HG03442 (cell line): ENCODE results near the gene GRPEL1.

ENCODE experiments used
- ATAC-seq: cut with Tn5 transposase; IDR thresholded peaks from one replicate; pipeline ENCODE4 v1.9.1; 2021; ENCODE audit warnings: mild to moderate bottlenecking, moderate library complexity; ENCODE audit not compliant: unreplicated experiment

The GRPEL1 gene

DNA sequence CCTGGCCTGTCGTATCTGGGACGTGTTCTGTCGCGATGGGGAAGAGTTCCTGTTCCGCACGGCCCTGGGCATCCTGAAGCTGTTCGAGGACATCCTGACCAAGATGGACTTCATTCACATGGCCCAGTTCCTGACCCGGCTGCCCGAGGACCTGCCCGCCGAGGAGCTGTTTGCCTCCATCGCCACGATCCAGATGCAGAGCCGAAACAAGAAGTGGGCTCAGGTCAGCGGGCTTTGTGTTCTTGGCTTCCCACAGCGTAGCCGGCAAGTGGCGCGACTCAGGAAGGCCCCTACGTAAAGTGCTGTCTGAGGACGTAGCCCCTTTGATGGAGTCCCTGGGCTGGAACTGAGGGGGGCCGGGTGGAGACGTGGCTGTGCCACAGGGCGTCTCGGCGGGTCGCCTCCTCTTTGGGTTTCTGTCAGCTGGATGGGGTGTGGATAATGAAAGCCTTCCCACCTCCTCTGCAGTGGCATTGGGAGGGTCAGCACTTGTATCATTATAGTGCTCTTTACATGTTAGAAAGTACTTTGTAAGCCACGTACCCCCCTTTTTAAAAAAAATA is 42.7 kb downstream of the GRPEL1 start:
- no peak for ATAC-seq

DNA sequence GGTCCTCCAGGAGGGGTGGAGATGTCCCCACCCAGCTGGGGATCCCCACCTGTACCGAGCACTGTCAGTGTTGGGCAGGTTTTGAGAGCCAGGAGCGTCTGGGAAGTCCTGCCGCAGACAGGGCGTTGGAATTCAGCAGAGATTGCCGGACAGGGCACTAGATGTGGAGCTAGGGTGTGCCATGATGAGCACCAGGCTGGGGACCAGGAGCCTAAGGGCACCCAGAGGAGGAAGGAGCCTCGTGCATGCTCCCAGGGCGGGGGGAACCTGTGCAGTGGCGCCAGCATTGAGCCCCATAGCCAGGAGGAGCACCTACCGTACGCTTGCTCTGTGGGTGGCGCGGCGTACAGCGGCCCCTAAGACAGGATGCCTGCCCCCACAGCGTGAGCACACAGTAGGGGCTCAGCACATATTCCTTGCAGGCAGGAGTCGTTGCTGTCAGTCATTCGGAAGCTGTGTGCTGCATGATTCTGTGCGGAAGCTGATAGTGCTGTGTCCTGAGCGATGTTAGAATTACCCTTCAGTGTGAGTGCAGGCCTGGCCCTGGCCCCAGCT is 43.5 kb downstream of the GRPEL1 start:
- ATAC-seq: no peak

DNA sequence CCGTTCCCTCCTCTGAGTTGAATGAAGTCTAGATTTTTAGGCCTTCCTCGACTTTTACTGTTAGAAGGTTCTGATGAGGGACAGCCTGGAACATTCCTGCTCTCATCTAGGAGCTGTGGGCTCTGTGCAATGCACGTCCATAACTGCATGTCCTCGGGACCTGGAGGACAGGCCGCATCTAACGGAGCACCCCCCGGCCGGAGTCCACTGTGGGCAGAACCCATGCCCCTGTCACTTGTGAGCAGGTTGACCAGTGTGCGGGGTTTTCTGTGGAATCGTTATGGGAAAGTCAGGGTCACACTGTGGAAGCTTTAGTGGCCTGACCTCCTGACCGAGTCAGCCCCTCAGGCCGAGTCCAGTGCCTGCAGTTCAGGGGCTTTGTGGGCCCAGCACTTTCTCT is 44.0 kb downstream of the GRPEL1 start:
- no peak for ATAC-seq

DNA sequence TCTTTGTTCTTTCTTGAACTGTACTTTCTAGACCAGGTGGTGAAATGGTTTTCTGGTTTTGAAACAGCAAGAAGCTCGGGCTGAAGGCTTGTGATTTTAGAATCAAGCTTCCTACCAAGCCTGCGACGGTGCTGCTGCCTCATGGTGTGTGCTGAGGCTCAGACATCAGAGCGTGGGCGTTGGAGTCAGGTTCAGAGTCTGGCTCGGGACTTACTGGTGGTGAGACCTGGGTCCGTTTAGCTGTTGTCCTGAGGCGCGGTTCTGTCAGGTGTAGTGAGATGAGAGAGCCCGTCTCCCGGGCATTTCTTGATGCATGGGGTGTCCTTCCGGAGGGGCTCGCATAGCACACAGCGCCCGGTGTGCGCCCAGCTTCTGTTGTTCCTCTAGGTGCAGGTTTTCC is 44.4 kb downstream of the GRPEL1 start:
- no peak for ATAC-seq

DNA sequence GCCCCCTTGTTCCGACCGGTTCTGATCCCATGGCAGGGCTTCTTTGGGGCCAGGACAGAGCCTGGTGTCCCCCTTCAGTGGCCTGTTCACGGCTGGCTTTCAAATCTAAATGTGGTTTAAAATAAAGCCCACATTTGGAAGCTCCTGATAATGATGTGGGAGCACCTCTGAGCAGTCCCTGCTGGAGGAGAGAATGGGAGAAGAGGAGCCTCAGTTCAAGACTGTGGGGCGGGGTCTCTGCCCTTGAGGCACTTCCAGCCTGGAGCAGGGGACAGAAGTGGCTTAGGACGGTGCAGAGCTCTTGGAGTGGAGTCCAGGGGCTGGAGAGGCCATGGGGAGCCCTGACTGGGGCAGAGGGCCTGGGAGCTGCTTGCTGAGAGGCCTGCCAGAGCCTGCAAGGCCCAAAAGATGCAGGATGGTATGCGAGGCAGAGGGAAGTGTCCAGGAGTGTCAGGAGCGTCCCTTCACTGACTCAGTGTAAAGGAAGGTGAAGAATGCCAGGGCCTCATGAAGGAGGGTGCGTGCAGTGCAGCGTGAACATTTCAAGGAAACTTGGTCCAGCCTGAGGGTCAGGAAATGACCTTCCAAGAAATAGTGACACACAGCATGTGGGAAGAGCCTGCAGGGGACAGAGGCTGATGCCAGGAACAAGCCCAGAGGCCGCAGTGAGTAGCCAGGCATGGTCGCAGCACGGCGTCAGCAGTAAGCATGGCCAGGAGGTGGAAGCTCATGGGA is 45.8 kb downstream of the GRPEL1 start:
- no peak for ATAC-seq

- no peak for ATAC-seq
Observed at GRCh38 chr4:7021355-7021754, 46.5 kb downstream of the GRPEL1 start.

DNA sequence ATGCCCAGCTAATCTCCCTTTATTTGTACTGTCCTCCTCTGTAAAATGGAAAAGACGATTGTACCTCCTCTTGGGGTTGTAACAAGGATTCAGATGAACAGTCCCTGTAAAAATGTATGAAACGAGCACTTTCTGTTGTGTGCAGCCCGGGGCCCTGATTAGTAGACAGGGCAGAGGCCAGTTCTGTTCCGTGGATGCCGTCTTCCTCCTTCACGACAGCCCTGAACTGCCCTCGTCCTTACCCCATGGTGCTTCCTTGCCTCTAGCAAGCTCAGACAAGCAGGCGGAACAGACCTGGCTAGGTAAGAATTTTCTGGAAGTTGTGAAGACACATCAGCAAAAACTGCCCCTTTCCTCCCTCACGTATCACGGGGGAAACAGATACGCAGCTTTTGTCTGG is 47.0 kb downstream of the GRPEL1 start:
- no peak for ATAC-seq

GRCh38 chr4:7020290-7020689 is 47.6 kb downstream of the GRPEL1 start:
- ATAC-seq: no peak

DNA sequence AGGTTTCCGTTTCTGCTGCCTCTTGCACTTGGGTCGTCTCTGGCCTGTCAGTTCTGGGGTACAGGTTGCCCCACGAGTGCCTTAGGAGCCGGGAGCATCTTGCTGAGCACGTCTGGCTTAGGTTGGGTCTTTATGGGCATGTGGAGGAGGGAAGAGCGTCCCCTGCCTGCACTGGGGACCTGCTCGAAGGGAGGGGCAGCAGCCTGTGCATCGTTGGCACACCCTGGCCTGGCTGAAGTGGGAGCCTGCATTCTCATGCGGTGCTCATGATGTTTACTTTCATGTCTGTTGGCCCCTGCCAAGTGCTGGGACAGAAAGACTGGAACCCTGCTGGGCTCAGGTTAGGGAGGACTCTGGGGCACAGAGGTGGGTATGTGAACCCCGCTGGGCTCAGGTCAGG is 48.5 kb downstream of the GRPEL1 start:
- no peak for ATAC-seq

DNA sequence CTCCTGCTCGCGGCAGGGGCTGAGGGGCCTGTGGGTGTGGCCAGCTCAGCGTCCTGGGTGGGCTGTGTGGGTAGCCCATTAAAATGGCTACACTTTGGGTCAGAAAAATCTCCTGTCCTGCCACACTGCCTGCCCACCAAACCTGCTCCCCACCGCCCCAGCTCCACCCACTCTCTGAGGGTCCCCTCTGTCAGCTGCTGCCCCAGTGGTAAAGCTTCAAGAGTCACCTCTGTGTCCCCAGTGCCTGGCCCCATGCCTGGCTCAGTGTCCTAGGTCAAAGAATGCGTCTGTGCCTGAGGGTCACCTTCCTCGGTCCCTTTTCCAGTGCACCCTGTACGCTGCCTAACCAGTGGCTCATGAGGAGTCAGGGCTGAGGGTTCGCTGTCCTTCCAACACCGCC is 49.6 kb downstream of the GRPEL1 start:
- ATAC-seq: no peak

DNA sequence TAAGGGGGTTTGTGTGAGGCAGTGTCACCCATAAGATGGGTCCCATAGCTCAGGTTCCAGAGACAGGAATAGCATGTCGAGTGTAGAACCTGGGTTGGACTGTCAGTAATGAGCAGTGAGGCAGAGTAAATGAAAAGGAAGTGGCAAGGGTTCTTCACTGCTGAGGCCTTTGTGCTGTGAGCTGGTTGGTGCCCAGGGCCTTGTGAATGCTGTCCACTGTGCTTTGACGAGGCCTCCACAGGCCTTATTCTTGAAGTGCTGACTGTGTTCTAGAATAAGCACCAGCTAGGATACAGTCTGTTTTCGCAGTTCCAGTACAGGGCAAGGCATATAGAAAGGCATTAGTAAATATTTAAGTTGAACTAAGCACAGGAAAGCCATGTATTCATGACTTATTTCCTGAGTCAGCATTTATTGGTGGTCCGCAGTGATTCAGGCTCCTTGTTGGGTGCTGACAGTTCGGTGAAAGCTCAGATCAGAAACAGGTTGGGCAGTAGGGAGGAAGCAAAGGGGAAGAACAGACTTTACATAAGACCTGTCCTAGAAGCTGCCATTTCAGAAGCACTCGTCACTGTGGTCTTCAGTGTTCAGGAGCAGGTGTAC is 50.3 kb downstream of the GRPEL1 start:
- ATAC-seq: no peak

DNA sequence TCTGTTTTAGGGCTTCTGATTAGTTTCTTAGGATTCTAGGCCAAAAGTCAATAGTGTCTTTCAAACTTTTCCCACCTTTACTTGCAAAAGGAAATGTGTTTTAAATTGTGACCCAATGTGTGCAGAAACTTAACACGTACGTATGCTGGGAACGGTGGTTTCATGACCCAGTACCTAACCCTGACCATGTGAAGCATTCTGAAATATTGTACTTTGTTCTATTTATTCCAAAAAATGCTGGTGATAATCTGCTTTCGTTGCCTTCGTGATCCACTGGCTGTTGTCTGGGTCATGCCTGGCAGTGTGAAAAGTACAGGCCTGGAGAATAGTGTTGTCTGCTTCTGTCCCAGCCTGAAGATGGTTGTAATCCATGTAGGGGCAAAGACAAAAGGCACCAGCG is 51.4 kb downstream of the GRPEL1 start:
- no peak for ATAC-seq

GRCh38 chr4:7016086-7016485 is 51.8 kb downstream of the GRPEL1 start:
- ATAC-seq: no peak

- no peak for ATAC-seq
Observed at GRCh38 chr4:7015383-7016035, 52.4 kb downstream of the GRPEL1 start.

- no peak for ATAC-seq
Observed at GRCh38 chr4:7014815-7015214, 53.0 kb downstream of the GRPEL1 start.

DNA sequence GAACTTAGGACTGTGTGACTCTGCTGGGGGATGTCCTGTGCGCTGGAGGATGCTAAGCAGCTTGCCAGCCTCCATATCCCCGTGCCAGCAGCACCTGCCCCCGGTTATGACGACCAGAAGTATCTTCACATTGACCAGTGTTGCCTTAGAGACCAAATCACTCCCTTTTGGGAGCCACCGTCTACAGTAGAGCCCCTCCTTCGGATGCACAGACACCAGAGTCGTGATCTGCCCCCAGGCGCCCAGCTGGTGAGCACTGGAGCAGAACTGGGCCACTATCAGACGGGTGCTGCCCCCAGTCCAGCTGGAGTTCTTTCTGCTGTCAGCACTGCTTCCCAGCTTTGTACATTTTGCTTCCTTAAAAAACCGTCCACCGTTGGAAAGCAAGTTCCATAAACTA is 54.7 kb downstream of the GRPEL1 start:
- ATAC-seq: no peak

- no peak for ATAC-seq
Observed at GRCh38 chr4:7009564-7009963, 58.3 kb downstream of the GRPEL1 start.
